Peyer's patch (tissue), 4 donors: Measurements from ENCODE around the gene WWOX.

ENCODE experiments used
- POLR2A ChIP-seq, 2 donors: fragments of 450-650 bp; IDR thresholded peaks; one replicate each; pipeline ENCODE4 v1.5.1; 2017; ENCODE audit warnings: antibody characterized with exemption in 2 of 2, mild to moderate bottlenecking in 2 of 2, moderate library complexity in 2 of 2
- TF ChIP-seq, protein P1 (sequence below), 6 experiments: fragments of 450-650 bp in 4 of 6; fragments of 200-600 bp in 2 of 6; sonication (generic) in 1 of 6; IDR thresholded peaks; one replicate each; pipeline ENCODE4 v1.5.1; 2017 to 2019; ENCODE audit warnings: antibody characterized with exemption in 6 of 6, mild to moderate bottlenecking in 3 of 6, moderate library complexity in 1 of 6

DNA sequence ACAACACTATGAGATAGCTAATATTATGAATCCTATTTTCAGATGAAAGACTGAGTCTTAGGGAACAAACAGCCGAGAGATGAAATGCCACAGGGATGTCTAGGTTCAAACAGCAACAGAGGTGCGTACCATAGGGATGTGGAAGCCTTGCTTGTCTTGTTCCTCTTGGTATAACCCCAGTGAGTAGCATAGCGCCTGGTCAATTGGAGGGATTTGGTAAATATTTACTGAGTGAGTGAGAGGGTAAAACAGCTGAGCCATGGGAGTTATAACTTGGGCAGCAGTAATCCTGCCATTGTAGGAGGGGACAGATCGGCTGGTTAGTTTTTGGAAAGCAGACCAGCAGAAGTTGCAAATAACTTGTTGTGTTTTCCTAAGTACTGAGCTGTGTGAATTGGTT lies 80.2 kb downstream of the WWOX start:
- TF ChIP-seq, protein P1, sequence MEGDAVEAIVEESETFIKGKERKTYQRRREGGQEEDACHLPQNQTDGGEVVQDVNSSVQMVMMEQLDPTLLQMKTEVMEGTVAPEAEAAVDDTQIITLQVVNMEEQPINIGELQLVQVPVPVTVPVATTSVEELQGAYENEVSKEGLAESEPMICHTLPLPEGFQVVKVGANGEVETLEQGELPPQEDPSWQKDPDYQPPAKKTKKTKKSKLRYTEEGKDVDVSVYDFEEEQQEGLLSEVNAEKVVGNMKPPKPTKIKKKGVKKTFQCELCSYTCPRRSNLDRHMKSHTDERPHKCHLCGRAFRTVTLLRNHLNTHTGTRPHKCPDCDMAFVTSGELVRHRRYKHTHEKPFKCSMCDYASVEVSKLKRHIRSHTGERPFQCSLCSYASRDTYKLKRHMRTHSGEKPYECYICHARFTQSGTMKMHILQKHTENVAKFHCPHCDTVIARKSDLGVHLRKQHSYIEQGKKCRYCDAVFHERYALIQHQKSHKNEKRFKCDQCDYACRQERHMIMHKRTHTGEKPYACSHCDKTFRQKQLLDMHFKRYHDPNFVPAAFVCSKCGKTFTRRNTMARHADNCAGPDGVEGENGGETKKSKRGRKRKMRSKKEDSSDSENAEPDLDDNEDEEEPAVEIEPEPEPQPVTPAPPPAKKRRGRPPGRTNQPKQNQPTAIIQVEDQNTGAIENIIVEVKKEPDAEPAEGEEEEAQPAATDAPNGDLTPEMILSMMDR (IDR thresholded peaks at IDR 0.05) = no peak
- TF ChIP-seq POLR2A (IDR thresholded peaks at IDR 0.05) = no peak
